NCI-H446 (cell line): Measurements from ENCODE around the gene MUC5AC.
"Not testable (repeated sequence)": the region's sequence is repeated elsewhere in the genome, so short reads cannot be mapped to it uniquely, and the experiment has no call there.

Source experiments
- DNase-seq, 2 experiments: peaks; one replicate each; lab custom pipeline; 2025; lab: John Stamatoyannopoulos, UW

MUC5AC gene

DNA sequence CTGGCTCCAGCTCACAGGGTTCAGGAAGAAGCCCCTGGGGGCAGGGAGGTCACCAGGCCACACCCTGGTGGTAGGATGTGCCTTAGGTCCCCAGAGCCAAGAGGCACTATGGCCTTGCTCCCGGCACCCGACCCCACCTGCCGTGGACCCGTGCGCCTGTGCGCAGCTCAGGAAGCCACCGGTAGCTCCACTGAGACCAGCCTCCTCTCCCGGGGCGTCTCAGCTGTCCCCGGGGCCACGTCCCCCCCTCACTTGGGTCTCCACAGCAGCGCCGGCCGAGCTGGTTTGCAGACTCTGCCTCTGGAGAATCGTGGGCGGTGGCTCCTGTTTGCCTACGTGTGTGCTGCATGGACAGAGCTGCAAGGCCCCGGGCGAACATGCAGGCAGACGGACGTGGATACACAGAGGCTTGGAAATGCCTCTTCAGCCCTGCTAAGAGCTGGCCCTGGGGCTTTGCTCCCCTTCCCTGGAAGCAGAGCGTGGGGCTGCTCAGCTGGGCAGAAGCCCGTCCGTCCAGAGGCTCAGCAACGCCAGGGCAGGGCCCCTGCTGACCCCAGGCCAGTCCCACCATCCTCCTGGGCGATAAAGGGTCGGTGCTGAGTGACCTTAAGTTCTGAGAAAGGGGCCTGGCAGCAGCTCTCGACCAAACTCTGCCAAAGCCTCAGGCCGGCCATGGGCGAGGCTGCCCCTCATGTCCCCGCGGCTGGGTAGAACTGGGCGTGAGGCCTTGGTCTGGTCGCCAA lies 49.8 kb downstream of the MUC5AC start:
- DNase-seq = no peak

DNA sequence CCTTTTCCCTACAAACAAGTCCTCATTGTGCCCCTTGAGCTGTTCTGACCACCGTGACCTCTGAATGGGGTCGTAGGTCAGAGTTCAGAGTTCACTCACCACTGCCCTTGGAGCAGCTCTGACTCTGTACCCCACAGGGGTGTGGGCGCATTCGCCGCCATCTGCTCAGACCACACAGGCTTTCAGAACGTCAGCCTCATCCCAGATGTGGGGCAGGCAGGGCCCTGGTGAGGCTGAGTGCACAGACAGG lies 50.3 kb downstream of the MUC5AC start:
- DNase-seq = no peak

DNA sequence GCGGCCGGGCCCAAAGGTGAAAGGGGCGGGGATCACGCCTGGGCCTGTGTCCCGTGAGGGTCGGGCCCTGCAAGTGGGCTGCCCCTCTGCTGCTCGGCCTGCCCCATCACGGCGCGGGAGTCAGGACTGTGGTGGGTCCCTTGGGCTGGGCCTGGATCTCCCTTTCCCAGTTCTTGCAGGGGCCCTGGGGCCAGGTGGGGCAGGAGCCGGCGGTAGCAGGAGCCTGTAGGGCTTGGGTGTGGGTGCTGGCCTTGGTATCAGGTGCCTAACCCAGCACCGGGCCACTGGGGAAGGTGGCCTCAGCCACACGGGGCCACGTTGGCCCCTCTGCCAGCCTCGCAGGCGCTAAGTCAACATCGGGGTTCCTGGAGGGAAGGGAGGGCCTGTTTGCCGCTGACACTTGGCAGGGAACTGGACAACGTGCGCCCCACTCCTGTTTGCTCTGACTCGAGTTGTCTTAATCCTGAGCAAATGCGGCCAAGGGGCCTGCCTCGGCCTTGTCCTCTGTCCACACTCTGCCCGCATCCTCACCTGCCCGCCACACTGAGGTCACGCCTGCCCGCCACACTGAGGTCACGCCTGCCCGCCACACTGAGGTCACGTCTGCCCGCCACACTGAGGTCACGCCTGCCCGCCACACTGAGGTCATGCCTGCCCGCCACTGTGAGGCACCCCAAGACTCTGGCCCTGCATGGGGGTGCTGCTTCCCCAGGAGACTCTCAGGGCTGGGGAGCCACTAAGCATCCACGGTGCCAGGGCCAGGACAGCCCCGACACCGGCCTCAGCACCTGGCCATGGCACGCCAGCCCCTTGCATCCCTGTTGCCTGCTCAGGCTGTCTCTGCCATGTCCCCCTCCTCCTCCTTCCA lies 50.9 kb downstream of the MUC5AC start:
- no peak for DNase-seq

DNA sequence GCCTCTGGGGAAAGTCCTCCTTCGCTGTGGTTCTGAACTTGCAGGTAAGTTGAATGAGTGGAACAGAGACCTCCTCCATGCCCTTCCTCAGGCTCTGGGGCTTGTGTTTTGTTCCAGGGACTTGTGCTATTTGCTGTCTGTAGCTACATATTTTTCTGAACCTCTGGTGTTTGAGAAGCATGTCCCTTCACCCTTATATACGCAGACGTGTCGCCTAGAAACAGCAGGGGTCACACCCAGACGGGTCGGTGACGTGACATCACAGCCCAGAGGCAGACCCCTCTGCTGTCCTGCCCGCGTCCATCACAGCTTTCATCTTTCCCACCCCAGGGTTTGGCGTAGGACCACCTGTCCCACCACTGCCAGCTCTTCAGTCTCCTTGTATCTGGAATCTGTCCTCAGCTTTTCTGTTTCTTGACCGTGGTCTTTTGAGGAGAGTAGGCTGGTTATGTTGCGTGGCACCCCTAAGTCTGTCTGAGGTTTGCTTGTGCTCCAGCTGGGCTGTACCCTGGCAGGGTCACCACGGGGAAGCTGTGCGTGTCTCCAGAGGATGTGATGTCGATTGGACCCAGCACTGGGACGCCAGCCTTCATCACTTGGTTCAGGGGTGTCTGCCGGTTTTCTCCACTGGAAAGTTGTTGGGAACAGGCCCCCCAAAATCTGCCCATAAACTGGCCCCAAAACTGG lies 51.8 kb downstream of the MUC5AC start:
- no peak for DNase-seq

DNA sequence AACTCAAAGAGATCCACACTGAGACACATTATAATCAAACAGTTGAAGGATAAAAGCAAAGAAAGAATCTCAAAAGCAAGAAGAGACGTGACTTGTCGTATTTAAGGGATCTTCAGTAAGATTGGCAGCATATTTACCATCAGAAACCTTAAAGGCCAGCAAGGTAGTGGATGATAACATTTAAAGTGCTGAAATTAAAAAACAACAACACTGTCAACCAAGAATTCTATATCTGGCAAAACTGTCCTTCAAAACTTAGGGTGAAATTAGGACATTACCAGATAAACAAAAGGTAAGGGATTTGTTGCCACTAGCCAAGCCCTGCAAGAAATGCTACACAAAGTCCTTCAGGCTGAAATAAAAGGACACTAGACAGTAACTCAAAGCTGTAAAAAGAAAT lies 54.1 kb downstream of the MUC5AC start:
- DNase-seq = no peak

DNA sequence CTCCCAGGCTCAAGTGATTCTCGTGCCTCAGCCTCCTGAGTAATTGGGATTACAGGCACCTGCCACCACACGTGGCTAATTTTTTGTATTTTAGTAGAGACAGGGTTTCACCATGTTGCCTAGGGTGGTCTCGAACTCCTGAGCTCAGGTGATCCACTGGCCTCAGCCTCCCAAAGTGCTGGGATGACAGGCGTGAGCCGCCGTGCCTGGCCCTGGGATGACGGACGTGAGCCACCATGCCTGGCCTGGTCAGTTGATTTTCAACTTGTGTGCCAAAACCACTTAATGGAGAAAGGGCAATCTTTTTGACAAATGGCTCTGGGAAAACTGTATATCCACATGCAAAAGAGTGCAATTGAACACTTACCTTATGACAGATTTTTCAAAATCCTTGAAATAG lies 58.1 kb downstream of the MUC5AC start:
- not testable (repeated sequence) for DNase-seq

DNA sequence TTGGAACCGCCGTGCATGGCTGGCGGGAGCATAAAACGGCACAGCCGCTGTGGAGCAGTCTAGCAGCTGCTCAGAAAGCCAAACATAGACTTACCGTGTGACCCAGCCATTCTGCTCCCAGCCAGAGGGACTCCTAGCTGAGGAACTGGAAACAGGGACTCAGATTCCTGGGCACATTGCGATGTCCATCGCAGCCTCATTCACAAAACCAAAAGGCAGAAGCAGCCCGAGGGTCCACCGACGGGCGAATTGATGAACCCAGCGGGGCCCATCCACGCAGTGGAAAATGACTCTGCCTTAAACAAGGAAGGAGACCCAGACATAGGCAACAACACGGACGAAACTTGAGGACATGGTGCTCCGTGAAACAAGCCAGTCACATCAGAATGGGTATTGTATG lies 59.4 kb downstream of the MUC5AC start:
- DNase-seq = no peak

DNA sequence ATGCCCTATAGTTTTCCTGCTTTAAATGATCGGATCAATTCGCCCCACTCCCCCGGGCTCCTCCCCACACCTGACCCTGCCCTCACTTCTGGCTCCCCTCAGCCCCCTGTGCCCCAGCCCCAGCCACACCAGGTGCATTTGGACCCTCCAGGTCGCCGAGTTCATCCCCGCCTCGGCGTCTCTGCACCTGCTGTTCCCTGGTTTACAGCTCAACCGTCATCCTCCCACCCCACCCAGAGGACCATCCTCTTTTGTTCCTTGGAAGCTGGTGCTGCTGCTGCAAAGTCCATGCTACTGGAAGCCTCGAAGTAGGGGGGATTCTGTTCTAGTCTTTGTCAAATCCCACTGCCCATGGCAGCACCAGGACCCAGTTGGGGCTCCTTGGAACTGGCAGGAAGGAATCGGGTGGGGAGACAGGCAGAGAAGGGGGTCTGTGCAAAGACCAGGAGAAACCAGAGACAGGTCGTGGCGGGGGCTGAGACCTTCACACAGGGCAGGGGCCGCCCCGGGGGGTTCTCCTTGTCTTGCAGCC lies 60.6 kb downstream of the MUC5AC start:
- no peak for DNase-seq

DNA sequence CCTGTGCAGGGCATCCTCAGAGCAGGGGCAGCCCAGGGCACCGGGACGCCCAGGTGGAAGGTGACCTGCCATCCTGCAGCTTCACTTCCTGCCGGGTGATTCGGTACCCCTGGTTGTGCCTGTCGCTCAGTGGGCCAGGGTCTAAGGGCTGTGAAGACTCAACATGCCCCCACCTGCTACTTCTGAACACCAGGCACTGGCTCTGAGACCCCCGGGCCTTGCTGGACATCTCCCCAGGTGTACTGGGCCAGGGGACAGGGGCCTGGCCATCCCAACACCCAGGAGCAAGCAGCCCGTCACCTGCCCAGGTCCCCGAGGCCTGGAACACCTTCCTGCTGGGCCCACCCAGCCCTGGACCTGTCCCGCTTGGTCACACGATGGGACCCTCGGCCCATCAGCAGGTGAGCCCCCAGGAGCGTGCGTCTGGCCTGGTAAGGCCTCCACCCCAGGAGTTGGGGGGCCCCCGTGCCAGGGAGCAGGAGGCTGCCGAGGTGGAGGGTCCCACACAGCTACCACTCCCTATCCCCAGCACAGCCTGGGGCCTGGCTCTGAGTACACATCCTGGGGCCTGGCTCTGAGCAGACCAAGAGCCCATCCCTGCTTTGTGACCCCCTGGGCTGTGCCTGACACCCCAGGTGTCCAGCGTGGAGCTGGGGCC lies 61.2 kb downstream of the MUC5AC start:
- DNase-seq = no peak

DNA sequence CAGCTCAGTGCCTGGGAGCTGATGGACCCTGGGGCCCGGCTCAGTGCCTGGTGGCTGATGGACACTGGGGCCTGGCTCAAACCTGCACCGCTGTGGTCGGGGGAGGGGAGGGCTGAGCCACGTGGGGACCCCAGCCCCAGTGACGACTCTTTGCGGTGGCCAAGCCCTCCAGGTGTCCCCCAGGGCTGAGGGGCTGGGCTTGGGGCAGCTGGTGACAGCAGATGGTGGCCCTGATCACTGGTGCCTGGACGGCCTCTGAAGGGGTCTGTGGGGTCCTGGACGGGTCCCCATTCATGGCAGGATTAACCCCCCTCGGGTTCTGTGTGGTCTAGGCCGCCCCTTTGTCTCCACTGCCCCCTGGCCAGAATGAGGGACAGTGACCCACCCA lies 61.7 kb downstream of the MUC5AC start:
- no peak for DNase-seq

DNA sequence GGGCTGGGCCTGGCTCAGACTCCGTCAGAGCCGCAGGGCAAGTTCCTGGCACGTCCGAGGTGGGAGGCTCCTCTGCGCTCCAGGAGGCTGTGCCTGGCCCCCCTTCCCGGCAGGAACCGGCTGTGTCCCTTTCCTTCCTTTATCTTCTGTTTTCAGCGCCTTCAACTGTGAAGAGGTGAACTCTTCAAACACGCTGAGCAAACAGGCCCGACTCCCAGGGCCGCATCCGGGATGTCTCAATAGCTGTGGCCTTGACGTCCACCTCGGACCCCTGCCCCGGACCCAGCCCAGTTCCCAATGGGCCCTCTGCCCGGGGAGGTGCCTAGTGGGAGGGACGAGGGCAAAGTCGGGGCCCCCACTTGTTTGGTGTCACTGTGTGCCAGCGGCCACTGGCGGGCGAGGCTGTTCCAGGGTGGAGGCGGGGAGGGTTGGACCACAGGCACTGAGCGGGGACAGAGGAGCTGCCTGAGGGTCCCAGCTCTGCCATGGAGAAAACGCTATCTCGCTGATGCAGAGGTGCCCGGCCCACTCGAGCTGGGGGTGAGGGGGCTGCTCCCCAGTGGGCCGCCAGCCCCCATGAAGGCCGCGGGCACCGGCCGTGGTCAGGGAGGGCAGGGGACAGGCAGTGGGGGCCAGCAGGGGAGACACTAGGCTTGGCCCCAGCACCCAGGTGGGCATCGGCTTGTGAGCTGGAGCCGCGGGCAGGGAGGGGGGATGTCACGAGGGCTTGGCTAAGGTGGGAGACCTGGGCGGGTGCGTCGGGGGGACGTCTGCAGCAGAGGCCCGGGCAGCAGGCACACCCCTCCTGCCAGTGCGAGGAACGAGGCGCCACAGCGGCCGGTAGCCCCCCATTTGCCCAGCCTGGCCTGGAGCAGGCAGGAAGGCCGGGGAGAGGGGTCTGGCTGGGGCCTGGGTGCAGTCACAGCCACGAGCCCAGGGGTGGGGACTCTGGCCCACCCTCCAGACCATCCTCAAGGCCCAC lies 62.4 kb downstream of the MUC5AC start:
- DNase-seq = no peak

DNA sequence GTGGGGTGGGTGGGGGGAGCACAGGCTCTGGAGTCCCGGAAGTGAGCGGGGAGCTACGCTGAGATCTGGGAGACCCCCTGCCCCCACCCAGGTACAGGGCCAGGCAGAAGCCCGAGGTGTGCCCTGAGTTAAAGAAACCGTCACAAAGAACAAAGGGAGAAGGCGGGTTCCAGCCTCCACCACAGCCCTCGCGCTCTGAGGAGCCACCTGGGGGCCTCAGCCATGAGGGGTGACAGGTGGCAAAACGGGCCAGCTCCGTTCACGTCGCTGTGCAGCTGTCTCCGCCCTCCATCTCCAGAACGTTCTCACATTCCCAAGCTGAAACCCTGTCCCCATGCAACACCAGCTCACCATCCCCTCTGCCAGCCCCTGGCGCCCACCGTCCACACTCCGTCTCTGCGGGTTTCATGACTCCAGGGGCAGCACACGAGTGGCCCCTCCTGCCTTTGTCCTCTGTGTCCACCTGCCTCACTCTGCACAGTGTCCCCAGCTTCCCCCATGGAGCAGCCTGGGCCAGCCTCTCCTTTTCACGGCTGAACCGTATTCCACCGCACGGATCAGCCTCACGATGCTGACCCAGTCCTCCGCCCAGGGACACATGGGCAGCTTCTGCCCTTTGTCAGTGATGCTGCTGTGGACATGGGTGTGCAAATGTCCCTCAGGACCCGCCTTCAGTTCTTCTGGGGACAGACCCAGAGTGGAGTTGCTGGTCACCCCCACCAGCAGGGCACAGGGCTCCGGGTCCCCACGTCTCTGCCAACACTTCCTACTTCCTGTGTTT lies 63.4 kb downstream of the MUC5AC start:
- no peak for DNase-seq

DNA sequence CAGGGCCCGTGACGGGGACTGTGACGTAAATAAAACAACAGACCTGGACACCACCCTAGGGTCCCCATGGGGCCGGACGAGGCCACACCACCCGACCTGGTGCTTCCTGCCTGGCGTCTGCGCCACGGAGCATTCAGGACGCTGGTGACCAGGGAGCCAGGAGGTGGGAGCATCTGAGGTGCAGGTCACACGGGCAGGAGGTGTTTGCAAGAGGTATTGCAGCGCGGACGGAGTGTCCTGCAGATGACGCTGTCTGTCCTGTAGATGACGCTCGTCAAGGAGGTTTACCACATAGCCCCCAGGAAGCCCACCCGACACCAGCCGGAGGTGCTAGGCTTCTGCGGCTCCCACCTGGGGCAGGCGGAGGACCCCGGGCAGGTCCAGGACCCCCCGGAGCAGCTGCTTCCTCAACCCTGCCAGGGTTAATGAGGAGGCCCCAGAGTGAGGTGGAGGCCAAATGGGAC lies 64.1 kb downstream of the MUC5AC start:
- no peak for DNase-seq

DNA sequence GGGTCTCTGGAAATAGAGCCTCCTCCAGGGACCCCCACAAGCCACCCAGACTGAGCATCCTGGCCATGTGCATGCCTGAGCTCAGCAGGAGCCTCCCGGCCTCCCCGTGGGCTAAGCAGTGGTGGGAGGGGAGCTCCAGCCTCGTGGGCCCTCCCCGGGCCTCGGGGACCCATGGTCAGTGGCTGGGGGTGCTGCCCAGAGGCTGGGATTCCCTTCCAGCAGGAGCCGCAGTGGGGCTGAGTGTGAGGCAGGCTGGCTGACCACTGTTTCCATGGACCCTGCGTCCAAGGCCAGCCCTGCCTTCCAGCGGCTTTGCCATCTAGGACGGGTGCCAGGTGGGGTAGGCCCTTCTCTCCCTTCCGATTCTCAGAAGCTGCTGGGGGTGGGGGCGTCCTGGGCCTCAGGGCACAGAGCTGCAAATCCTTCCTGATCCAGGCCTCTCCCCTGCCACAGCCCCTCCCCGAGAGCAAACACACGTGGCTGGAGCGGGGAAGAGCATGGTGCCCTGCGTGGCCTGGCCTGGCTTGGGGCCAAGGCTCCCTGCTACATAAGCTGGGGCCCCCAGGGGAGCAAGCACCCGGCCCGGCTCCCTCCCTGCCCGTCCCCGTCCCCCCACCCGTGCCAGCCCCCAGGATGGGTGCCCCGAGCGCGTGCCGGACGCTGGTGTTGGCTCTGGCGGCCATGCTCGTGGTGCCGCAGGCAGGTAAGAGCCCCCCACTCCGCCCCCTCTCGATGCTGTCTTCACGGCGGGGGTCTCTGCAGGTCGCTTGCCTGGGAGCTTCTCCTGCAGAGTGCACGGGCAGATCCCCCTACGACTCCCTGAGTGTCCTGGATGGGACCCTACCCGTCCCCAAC lies 65.0 kb downstream of the MUC5AC start, which contains the start of gene MUC5B:
Gene MUC5B (plus strand): TSS at position 576 of the 855 bp plus-strand sequence. CDS start 58 bp downstream, at position 634.
- no peak for DNase-seq

DNA sequence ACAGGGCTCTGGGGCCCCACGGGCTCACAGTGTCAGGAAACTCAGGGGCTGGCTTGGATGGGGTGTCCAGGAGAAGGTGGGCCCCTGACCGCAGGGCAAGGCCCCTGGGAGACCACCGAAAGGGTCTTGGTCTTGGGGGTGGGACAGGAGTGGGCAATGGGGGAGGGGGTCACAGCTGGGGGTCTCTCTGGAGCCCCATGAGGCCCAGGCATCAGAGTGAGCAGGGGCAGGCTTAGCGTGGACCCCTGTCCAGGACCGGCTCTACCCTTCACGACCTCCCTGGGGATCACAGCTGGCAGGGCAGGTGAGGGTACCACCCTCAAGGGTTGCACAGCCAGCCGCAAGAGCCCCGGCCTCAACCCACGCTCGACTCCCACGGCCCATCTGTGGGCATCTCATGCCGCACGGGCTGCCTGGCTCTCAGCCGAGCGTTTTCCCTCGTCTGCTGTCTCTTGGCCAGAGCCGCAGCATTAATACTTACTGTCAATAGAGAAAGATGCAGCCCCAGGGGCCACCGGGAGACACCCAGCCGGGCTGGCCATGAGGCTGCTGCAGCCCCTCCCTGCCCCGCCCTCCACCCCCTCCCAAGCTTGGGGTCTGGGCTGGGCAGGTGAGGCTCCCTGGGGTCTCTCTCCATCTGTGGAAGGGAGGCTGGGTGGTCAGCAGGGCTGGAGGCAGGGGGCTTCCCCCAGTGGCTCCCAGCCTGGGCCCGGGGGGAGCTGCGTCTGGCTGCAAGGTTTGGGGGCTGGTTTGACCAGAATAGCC lies 65.8 kb downstream of the MUC5AC start:
- no peak for DNase-seq

DNA sequence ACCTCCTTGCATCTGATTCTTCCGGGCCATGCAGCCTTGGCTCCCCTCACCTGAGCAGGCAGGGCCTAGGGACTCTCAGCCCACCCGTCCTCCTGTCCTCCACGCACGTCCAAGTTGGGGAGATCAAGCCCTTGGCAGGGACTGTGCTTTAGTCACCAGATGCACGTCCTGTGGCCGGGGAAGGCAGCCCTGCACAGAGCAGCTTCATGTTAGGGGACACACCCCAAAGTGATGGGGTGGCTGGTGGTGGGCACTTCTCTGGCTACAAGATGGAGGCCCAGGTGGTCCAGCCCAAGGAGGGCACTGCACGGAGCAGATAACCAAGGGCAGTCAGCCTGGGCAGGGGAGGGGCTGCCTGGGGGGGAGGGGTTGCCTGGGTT lies 66.3 kb downstream of the MUC5AC start:
- no peak for DNase-seq

DNA sequence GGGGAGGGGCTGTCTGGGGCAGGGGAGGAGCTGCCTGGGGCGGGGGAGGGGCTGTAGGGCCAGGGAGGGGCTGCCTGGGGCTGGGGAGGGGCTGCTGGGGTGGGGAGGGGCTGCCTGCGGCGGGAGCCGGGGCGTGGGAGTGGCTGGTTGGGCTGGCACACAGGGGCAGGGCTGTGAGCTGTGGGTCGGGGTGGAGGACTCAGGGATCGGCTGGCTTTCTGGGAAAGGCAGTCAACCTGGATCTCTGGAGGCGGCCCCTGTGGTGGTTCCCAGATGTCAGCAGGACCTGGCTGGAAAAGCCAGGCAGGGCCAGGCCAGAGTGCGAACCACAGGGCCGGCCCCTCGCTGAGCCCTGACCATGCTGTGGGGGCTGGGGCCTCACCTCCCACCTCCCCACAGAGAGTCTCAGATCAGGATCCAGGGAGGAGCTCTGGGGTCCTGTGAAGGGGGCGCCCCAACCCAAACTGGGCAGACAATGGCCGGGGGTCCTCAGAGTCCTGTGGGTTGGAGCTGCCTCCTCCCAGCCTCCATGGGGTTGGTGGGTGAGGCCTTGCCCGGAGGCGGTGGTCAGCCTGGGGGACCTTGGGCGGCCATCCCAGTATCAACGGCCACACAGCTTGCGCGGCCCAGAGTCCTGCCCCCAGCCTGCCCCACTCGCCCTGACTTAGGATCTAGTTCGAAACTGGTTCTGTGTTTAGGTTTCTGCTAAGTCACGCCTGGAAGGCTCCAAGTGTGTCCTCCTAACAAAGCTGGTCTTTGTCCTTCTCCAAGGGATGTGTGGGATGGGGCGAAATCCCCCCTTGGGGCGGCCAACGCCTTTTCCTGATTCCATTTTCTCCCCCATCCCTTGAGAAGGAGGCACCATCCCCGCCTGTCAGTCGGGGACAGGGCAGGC lies 67.0 kb downstream of the MUC5AC start:
- DNase-seq = no peak
